Transverse colon (tissue), 4 donors: ENCODE data around the gene MOB3B. TPM values are rescaled to one million over a fixed set of nuclear protein-coding genes. Genes with fewer than 3 reads are reported as not detected.

Experiments used
- DNase-seq: peaks from one replicate; pipeline ENCODE4 v3.0.0-alpha.2; 2019
- H3K27ac ChIP-seq, 4 donors: fragments of 200-600 bp; sonication (generic); 2 replicates each; pipeline ENCODE4 v1.5.1; 2016 to 2018; ENCODE audit warnings: inconsistent platforms in 4 of 4
- H3K27me3 ChIP-seq: fragments of 200-600 bp; sonication (generic); 2 replicates; pipeline ENCODE4 v1.5.1; 2017; ENCODE audit warnings: inconsistent platforms
- H3K36me3 ChIP-seq, 4 donors: fragments of 200-600 bp; sonication (generic); 2 replicates each; pipeline ENCODE4 v1.5.1; 2017 to 2019; ENCODE audit warnings: inconsistent platforms in 4 of 4
- H3K4me1 ChIP-seq, 4 donors: fragments of 200-600 bp; sonication (generic); 2 replicates each; pipeline ENCODE4 v1.5.1; 2017 to 2020; ENCODE audit warnings: inconsistent platforms in 4 of 4
- H3K4me3 ChIP-seq, 4 donors: fragments of 200-600 bp; sonication (generic); 1 replicate in 1 of 4; 2 replicates in 3 of 4; pipeline versions ENCODE4 v1.5.1 to v1.6.1; 2017 to 2019; ENCODE audit warnings: inconsistent platforms in 4 of 4
- H3K9me3 ChIP-seq, 2 donors: fragments of 200-600 bp; sonication (generic); 2 replicates each; pipeline ENCODE4 v1.5.1; 2017 to 2019; ENCODE audit warnings: inconsistent platforms in 2 of 2
- CTCF ChIP-seq, 5 experiments: fragments of 200-600 bp in 3 of 5; fragments of 450-650 bp in 2 of 5; sonication (generic) in 3 of 5; IDR thresholded peaks; 1 replicate in 2 of 5; 2 replicates in 3 of 5; pipeline ENCODE4 v1.5.1; 2016 to 2017; ENCODE audit warnings: antibody characterized with exemption in 5 of 5, inconsistent platforms in 3 of 5, mild to moderate bottlenecking in 2 of 5, moderate library complexity in 1 of 5
- EP300 ChIP-seq: sonication (generic); formaldehyde crosslinking; IDR thresholded peaks from one replicate; pipeline ENCODE4 v1.6.1; 2017; ENCODE audit warnings: antibody characterized with exemption, low read depth
- POLR2A ChIP-seq: fragments of 450-650 bp; IDR thresholded peaks from one replicate; pipeline ENCODE4 v1.6.1; 2016; ENCODE audit warnings: antibody characterized with exemption, mild to moderate bottlenecking, moderate library complexity
- POLR2AphosphoS5 ChIP-seq, 3 donors: sonication (generic); formaldehyde crosslinking; IDR thresholded peaks; one replicate each; pipeline ENCODE4 v1.6.1; 2016; ENCODE audit warnings: antibody characterized with exemption in 3 of 3
- WGBS, 2 donors: methylation state at CpG; one replicate each; pipeline ENCODE4 v1.1.5; 2018; ENCODE audit warnings: low coverage in 1 of 2; 5-methylcytosine and 5-hydroxymethylcytosine counted together
- in situ Hi-C, 4 donors: fragments of 200-750 bp; cut with MboI; loops; one replicate each; pipeline versions ENCODE4 v1.15.0 to v1.15.1; 2017; ENCODE audit warnings: low sequenced_read_pairs in 3 of 4, low pct_ligation_motif_present in 1 of 4, low pct_unique_long_range_greater_than_20kb in 1 of 4
- intact Hi-C: fragments of 100-400 bp; cut with DNase I; formaldehyde crosslinking; loops from one replicate; pipeline ENCODE4 v1.15.1; 2023; ENCODE audit warnings: low total_unique reads
- total RNA-seq, 4 donors: library from RNA; depleted of rRNA; stranded (reverse); fragments of >200 nt; gene quantifications; one replicate each; pipeline ENCODE4 v1.1.0, GENCODE V29; 2016

Gene MOB3B
- total RNA-seq, 4 donors from 2014 or later: 18.3 to 39.7 (median 29.1) TPM

GRCh38 chr9:27536168-27536567 is 6.6 kb upstream of the MOB3B start:
- no peak overlapping the region for H3K27ac ChIP-seq
- H3K4me1 ChIP-seq: peaks cover 18 to 71% (median 29%) of the 10 kb centered on the region in 4 donors
- no peak overlapping the region for H3K4me3 ChIP-seq
- H3K27me3 ChIP-seq: no peaks in the 10 kb centered on the region
- TF ChIP-seq POLR2A (no peak), POLR2AphosphoS5 (IDR thresholded peaks at IDR 0.05) (no peak), EP300 (no peak), CTCF (IDR thresholded peaks at IDR 0.05) (no peak)
- no peak for DNase-seq
- H3K36me3 ChIP-seq: no peaks in the 10 kb centered on the region
- intact Hi-C loops (no loop called here), in situ Hi-C loops (loop anchor here in 2 of 4 donors (25.0 kb wide), 2 partner anchors 424 to 499 kb away; partner anchors contain the start of gene TEK (in 1 of the 2))
- 67 to 72% methylated on average over 2 to 3 of the region's 3 CpGs for WGBS, 2 donors
- H3K9me3 ChIP-seq: no peaks in the 10 kb centered on the region

- in situ Hi-C loops (loop anchor here in 2 of 4 donors (25.0 kb wide), 2 partner anchors 423 to 498 kb away; partner anchors contain the start of gene TEK (in 1 of the 2)), intact Hi-C loops (no loop called here)
- H3K4me3 ChIP-seq: no peak overlapping the region
- H3K27me3 ChIP-seq: no peaks in the 10 kb centered on the region
- H3K27ac ChIP-seq: no peak overlapping the region
- no peak for TF ChIP-seq EP300
- no peak for TF ChIP-seq CTCF (IDR thresholded peaks at IDR 0.05)
- TF ChIP-seq POLR2AphosphoS5 (IDR thresholded peaks at IDR 0.05): no peak
- TF ChIP-seq POLR2A: no peak
- H3K9me3 ChIP-seq: no peaks in the 10 kb centered on the region
- no peaks in the 10 kb centered on the region for H3K36me3 ChIP-seq
- peaks cover 14 to 67% (median 27%) of the 10 kb centered on the region in 4 donors for H3K4me1 ChIP-seq
- WGBS, 2 donors: 57 to 60% methylated on average over 2 to 3 of the region's 3 CpGs
- DNase-seq: no peak
Observed at GRCh38 chr9:27535701-27536118, 6.1 kb upstream of the MOB3B start.

- H3K4me3 ChIP-seq: no peak overlapping the region
- TF ChIP-seq POLR2AphosphoS5 (IDR thresholded peaks at IDR 0.05): no peak
- TF ChIP-seq POLR2A: no peak
- no peak for TF ChIP-seq CTCF (IDR thresholded peaks at IDR 0.05)
- TF ChIP-seq EP300: no peak
- no peak for DNase-seq
- in situ Hi-C loops (loop anchor here in 3 of 4 donors (5.0 to 25.0 kb wide), 3 partner anchors 202 to 497 kb away; partner anchors contain the start of gene TEK (in 1 of the 3)), intact Hi-C loops (no loop called here)
- no peaks in the 10 kb centered on the region for H3K36me3 ChIP-seq
- H3K4me1 ChIP-seq: peaks cover 12 to 67% (median 22%) of the 10 kb centered on the region in 4 donors
- H3K27me3 ChIP-seq: no peaks in the 10 kb centered on the region
- H3K27ac ChIP-seq: peak overlapping the region; percentile 24 to 75 (median 50)
- WGBS, 2 donors: 85 to 92% methylated on average over 3 of the region's 3 CpGs
- no peaks in the 10 kb centered on the region for H3K9me3 ChIP-seq
Observed at GRCh38 chr9:27534658-27535209, 5.1 kb upstream of the MOB3B start.

- no peaks in the 10 kb centered on the region for H3K27me3 ChIP-seq
- no peak overlapping the region for H3K4me3 ChIP-seq
- in situ Hi-C loops (loop anchor here in 3 of 4 donors (5.0 to 25.0 kb wide), 3 partner anchors 202 to 497 kb away; partner anchors contain the start of gene TEK (in 1 of the 3)), intact Hi-C loops (no loop called here)
- peak overlapping the region; percentile 24 to 75 (median 50) for H3K27ac ChIP-seq
- H3K9me3 ChIP-seq: no peaks in the 10 kb centered on the region
- WGBS, 2 donors: 47 to 62% methylated on average over 4 of the region's 4 CpGs
- TF ChIP-seq POLR2AphosphoS5 (IDR thresholded peaks at IDR 0.05) (peak in 1 of 3 donors; percentile 20), POLR2A (no peak)
- H3K4me1 ChIP-seq: peaks cover 11 to 63% (median 17%) of the 10 kb centered on the region in 4 donors
- no peaks in the 10 kb centered on the region for H3K36me3 ChIP-seq
- DNase-seq: no peak
Observed at GRCh38 chr9:27534131-27534530, 4.5 kb upstream of the MOB3B start.
